ENCODE measurements around the gene ABCA7.

Gene ABCA7

GRCh38 chr19:991174-991931 is 48.6 kb upstream of the ABCA7 start:
- Histone ChIP-seq H3K9ac (no peak overlapping the region), H2AFZ (ENCODE audit: low read depth) (no peak overlapping the region), H3K4me1 (ENCODE audit: low read depth, poor library complexity, severe bottlenecking) (peaks cover 13% of the 10 kb centered on the region), H3K4me2 (no peak overlapping the region), H3K27me3 (ENCODE audit: insufficient read depth, low read depth) (no peaks in the 10 kb centered on the region), H3K79me2 (ENCODE audit: insufficient read depth, low read depth) (no peaks in the 10 kb centered on the region), H4K20me1 (ENCODE audit: insufficient read depth) (no peaks in the 10 kb centered on the region), H3K4me3 (IDR thresholded peaks at IDR 0.05; ENCODE audit: insufficient read depth, low read depth, low read length) (no peak overlapping the region), H3K36me3 (ENCODE audit: insufficient read depth) (no peaks in the 10 kb centered on the region), H3K27ac (no peak overlapping the region)
- TF ChIP-seq CTCF (conservative IDR thresholded peaks at IDR 0.05; ENCODE audit: low read depth, low read length) = no peak

GRCh38 chr19:991932-992669 is 47.8 kb upstream of the ABCA7 start:
- H3K4me3 ChIP-seq (IDR thresholded peaks at IDR 0.05; ENCODE audit: insufficient read depth, low read depth, low read length) = no peak overlapping the region
- H3K36me3 ChIP-seq (ENCODE audit: insufficient read depth) = no peaks in the 10 kb centered on the region
- peaks cover 20% of the 10 kb centered on the region for H3K4me1 ChIP-seq (ENCODE audit: low read depth, poor library complexity, severe bottlenecking)
- H3K79me2 ChIP-seq (ENCODE audit: insufficient read depth, low read depth) = no peaks in the 10 kb centered on the region
- H2AFZ ChIP-seq (ENCODE audit: low read depth) = no peak overlapping the region
- no peak overlapping the region for H3K4me2 ChIP-seq
- no peaks in the 10 kb centered on the region for H4K20me1 ChIP-seq (ENCODE audit: insufficient read depth)
- no peak overlapping the region for H3K9ac ChIP-seq
- no peaks in the 10 kb centered on the region for H3K27me3 ChIP-seq (ENCODE audit: insufficient read depth, low read depth)
- no peak for TF ChIP-seq CTCF (conservative IDR thresholded peaks at IDR 0.05; ENCODE audit: low read depth, low read length)
- H3K27ac ChIP-seq = no peak overlapping the region

GRCh38 chr19:992670-993055 is 47.2 kb upstream of the ABCA7 start:
- no peak overlapping the region for H3K27ac ChIP-seq
- TF ChIP-seq CTCF (conservative IDR thresholded peaks at IDR 0.05; ENCODE audit: low read depth, low read length) = no peak
- H3K4me2 ChIP-seq = no peak overlapping the region
- no peaks in the 10 kb centered on the region for H3K36me3 ChIP-seq (ENCODE audit: insufficient read depth)
- no peak overlapping the region for H3K9ac ChIP-seq
- no peak overlapping the region for H3K4me3 ChIP-seq (IDR thresholded peaks at IDR 0.05; ENCODE audit: insufficient read depth, low read depth, low read length)
- no peaks in the 10 kb centered on the region for H4K20me1 ChIP-seq (ENCODE audit: insufficient read depth)
- peaks cover under 1% of the 10 kb centered on the region; the same call in 1 of the 2 replicates for H3K27me3 ChIP-seq (ENCODE audit: insufficient read depth, low read depth)
- H2AFZ ChIP-seq (ENCODE audit: low read depth) = no peak overlapping the region
- peaks cover 22% of the 10 kb centered on the region for H3K4me1 ChIP-seq (ENCODE audit: low read depth, poor library complexity, severe bottlenecking)
- no peaks in the 10 kb centered on the region for H3K79me2 ChIP-seq (ENCODE audit: insufficient read depth, low read depth)

GRCh38 chr19:993361-993830 is 46.5 kb upstream of the ABCA7 start:
- Histone ChIP-seq H2AFZ (ENCODE audit: low read depth) (no peak overlapping the region), H3K27me3 (ENCODE audit: insufficient read depth, low read depth) (peaks cover 8% of the 10 kb centered on the region; the same call in 1 of the 2 replicates), H3K9ac (no peak overlapping the region), H3K27ac (no peak overlapping the region), H3K4me3 (IDR thresholded peaks at IDR 0.05; ENCODE audit: insufficient read depth, low read depth, low read length) (no peak overlapping the region), H3K4me1 (ENCODE audit: low read depth, poor library complexity, severe bottlenecking) (peaks cover 22% of the 10 kb centered on the region), H4K20me1 (ENCODE audit: insufficient read depth) (no peaks in the 10 kb centered on the region), H3K79me2 (ENCODE audit: insufficient read depth, low read depth) (no peaks in the 10 kb centered on the region), H3K4me2 (no peak overlapping the region), H3K36me3 (ENCODE audit: insufficient read depth) (no peaks in the 10 kb centered on the region)
- no peak for TF ChIP-seq CTCF (conservative IDR thresholded peaks at IDR 0.05; ENCODE audit: low read depth, low read length)

All from KMS-11 (cell line).